ENCODE data around the gene ANKS1A. TPM values are rescaled to one million over a fixed set of nuclear protein-coding genes. Genes with fewer than 3 reads are reported as not detected.

The ANKS1A gene
- polyA plus RNA-seq, 3 donors = 36.4 to 53.5 (median 45.4) TPM

DNA sequence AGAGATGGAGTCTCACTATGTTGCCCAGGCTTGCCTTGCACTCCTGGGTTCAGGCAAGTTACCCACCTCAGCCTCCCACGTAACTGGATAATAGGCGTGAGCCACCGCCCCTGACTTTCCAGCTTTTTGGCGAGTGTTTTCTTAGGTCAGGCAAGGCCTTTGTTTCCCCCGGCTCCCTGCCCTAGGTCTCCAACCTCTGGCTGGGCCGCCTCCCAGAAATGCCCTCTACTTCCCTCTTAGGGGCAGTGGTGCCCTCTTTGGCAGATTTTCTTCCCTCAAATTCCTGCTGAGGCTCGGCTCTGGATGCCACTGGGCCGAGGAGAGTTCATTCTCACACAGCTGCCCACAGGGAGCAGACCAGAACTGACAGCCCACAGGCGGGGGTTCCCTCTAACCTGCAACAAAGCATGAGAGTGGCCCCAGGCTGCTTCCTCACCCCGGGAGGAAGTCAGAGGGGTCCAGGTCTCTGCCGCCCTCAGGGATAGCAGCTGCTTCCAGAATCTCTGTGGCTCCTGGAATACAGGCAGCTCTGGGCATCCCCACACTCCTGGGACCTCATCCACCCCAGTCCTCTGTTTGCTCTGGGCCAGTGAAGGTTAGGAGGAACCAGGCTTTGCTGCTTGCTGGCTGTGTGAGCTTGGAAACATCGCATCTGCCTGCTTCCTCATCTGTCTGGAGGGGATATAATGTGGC, 195.6 kb downstream of the ANKS1A start:
- no peak for DNase-seq (ENCODE audit: extremely low read depth in 1 of 11, low read depth in 9 of 11, low spot score in 4 of 11)

DNA sequence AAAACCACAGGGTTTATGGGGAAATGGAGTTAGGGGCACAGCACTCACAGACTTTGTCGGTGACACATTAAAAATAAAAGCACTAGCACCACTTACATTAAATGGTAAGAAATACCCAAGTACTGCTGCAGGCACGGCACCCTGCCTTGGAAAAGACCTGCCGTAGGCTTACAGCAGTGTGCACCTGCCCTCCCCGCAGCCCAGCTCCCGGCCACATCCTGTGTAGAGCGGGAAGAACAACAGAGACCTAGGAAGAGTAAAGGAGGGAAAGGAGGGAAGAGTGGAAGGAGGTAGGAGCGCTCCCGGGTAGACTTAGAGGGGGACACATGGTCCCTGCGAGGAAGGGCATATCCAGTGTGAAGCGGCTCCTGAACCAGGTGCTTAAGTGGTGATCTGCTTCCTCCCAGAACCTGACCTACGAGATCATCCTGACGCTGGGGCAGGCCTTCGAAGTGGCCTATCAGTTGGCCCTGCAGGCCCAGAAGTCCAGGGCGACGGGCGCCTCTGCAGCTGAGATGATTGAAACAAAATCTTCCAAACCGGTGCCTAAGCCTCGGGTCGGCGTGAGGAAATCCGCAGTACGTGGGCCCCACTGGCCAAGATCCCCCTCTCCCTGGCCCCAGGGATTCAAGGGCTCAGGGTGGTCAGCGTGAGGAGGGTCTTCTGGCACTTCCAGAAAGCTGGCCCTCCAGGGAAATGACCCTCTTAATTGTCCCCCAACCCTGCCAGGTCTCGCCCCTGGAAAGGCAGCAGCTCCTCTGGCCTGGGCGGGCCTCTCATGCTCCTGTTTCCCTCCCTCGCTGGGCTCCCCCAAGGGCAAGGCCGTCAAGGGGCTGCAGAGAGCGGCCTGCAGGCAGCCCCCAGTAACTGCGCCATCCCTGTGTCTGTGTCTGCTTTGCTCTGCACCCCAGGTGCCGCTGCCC, 196.6 kb downstream of the ANKS1A start:
- DNase-seq (ENCODE audit: extremely low read depth in 1 of 11, low read depth in 9 of 11, low spot score in 4 of 11) = no peak

DNA sequence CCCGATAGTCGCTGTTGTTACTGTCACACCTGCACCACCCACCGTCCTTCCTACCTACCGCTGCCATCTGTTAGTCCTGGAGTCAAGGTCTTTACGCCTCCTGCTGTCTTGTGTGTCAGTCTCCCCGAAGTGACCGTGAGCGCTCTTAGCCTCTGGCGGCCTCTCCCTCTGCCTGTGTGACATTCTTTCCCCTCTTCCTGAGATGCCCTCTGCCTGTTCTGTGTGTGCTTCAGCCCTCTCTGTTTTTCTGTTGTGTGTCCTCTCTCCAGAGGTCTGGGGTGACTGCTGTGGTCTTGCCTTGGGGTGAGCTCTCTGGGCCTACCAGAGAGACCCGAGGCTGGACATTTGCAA, 197.2 kb downstream of the ANKS1A start:
- no peak for DNase-seq (ENCODE audit: extremely low read depth in 1 of 11, low read depth in 9 of 11, low spot score in 4 of 11)

DNA sequence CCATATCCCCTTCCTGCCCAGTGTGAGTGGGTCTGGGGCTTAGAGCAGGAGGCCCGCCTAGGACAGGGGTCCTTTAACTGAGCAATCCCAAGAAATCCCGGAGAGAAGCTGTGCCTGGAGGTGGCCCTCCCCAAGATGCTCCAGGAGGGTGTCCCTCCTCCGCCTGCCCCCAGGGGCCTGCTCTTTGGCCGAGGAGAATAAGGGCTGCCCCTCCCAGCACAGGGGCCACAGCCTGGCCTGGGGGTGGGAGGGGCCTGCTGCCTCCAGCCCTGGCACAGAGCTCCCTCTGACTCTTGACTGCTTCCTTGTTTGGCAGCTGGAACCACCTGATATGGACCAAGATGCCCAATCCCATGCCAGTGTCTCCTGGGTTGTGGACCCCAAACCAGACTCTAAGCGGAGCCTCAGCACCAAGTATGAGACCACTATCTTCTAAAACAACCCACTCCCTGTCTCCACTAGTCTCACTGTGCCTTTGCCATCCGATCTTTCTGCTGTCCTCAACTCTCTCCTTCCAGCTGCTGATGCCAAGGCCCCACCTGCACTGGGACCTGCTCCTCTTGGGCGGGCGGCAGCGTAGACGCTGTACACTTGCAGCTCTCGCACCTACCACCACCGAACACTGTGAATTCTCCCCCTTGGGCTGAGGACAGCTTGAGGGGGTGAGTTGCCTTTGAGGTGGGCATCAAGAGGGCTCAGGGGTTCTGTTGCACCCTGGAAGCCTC, 197.7 kb downstream of the ANKS1A start:
- DNase-seq (ENCODE audit: extremely low read depth in 1 of 11, low read depth in 9 of 11, low spot score in 4 of 11) = no peak

DNA sequence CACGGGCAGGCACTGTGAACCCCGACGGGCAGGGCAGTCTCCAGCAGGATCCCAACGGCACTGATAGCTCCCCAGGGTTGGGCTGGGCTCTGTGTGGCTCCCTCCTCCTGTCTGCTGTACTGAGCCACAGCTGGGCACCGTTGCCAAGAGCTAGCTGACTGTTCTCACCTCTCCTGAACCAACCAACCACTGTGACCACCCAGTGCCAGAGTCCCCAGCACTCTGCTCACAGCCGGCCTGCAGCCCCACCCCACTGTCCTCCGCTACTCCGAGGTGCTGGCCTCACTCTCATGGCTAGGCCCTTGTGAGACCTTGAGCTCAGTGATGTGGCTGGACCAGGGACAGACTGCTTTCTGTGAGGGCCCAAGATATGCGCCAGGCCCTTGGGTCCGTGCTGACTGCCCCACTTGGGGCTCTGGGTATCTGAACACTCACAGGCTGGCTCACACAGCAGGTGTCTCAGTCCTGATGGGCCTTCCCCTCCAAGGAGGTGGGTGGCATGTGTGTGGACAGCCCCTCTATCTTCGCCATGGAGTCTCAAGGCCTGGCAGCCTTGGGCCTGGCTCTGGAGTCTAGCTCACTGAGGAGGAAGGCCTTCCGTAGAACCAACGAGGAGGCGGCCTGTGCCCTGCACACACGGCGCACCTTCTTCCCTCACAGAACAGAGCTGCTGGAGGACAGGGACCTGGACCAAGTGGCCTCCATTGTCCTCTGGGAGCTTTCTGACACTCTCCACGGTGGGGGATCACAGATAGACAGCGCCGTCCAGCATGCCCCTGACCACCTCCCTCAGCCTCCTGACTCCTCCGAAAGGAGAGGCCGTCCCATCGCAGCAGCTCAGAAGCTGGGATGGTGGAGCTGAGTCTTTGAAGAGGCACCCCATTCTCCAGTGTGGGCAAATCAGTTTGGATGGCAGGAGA, 198.6 kb downstream of the ANKS1A start:
- no peak for DNase-seq (ENCODE audit: extremely low read depth in 1 of 11, low read depth in 9 of 11, low spot score in 4 of 11)

DNA sequence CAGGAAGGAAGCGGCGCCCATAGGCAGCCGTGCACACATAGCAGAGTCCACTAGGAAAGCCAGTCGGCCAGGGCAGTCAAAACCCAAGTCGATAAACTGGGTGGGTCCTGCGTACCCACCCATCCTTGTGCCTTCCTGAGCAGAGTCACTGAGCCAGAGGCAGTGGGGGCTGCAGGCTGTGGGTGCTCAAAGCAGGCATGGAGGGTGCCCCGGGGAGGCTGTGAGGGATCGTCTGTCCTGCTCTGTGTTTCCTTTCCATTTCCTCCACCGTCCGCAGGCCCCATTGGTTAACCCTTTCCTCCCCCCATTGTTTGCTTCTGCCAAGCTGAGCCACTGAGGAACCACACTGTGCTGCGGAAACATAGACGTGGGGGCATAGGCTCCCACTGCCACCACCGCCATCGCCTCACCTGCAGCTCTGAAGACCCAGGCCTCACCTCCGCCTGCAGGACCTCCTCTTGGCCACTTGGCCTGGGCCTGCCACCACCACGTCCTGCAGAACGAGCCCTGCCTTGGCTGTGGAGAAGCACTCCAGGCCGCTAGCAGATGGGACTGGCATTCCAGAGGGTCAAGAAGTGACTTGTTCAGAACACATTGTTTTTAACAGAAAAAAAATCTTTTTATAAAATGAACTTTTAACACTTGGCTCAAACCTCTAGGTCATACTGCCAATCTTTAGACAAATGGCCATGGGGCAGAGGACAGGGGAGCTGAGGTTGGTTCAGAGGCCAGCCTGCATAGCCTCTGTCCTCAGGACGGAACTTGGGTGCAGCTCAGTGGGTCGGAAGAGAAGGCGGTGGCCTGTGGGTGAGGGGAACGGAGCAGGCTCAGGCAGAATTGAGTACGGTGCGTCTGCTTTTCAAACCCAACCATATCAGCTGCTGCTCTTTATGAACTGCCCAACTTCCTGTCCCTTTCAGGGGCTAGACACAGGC, 199.5 kb downstream of the ANKS1A start:
- no peak for DNase-seq (ENCODE audit: extremely low read depth in 1 of 11, low read depth in 9 of 11, low spot score in 4 of 11)

DNA sequence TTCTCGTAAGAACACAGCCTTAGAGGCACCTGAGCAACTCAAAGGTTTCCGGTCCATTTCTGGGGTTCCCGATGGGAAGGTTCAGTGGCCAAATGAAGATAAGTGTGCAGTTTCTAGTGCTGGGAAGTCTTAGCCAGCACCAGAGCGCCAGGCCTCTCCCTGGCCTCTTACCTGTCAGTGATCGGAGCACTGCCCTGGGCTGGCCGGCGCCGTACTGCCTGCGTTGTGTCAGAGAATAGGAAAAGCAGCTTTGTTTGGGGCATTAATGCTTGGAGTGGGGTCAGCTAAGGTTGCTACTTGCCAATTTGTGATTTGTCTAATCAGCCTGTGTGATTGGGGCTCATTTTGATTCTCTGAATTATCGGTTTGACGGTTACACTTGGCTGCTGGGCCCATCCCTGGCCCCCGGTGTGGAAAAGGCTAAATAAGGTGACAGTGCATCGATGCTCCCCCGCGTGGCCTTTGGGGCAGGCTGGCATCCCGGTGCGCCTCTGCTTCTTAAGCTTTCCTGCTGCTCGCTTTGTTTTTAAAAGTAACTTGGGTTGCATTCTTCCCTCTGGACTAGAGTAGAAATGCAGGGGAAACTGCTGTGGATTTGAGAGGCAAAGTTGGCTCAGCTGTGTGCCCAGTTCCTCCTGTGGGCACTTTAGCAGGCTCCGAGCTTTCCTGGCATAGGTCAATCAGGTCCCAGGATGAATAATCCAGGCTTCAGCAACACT, 200.3 kb downstream of the ANKS1A start:
- no peak for DNase-seq (ENCODE audit: extremely low read depth in 1 of 11, low read depth in 9 of 11, low spot score in 4 of 11)

DNA sequence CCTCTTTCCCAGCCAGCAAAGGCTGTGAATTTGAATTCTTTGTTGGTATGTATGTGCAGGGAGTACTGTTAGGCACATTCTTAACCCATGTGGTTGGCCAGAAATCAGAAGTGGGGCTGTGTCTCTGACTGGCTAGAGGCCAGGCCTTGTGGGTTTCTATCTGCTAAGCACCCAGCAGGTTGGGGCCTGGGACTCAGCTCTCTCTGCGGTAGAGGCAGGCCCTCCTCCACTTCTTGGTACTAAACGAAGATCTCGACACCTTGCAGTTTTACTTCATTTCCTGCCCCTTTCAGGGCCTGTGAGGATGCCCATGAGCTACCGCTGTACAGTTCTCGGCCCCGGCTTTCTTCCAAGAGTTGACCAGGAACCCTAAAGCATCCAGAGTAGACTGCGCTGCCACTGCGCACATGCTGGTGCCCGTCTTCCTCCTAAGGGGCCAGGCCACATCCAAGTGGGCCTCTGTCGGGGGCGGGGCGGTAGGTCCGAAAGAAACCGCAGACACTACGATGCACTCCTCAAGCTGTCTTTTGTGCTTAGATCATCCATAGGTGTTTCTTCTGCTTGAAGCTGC, 201.0 kb downstream of the ANKS1A start:
- no peak for DNase-seq (ENCODE audit: extremely low read depth in 1 of 11, low read depth in 9 of 11, low spot score in 4 of 11)

DNA sequence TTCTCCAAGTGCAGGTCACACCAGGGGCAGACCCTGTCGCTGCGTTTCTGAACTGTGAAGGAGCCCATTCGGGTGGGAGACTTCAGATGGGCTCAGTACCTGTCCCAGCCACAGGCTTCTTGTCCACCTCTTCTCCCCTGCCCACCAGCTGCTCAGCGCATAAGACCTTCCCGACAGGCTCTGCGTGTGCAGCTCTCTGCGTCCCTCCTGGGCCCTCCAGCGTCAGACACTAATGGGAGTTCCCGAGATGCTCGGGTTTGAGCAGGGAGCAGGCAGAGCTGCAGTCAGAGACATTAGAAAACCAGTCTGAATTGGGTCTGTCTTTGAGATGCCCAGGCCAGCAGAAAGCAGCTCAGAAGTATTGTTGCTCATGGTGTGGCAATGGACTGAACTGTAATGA, 201.7 kb downstream of the ANKS1A start:
- DNase-seq (ENCODE audit: extremely low read depth in 1 of 11, low read depth in 9 of 11, low spot score in 4 of 11) = no peak

DNA sequence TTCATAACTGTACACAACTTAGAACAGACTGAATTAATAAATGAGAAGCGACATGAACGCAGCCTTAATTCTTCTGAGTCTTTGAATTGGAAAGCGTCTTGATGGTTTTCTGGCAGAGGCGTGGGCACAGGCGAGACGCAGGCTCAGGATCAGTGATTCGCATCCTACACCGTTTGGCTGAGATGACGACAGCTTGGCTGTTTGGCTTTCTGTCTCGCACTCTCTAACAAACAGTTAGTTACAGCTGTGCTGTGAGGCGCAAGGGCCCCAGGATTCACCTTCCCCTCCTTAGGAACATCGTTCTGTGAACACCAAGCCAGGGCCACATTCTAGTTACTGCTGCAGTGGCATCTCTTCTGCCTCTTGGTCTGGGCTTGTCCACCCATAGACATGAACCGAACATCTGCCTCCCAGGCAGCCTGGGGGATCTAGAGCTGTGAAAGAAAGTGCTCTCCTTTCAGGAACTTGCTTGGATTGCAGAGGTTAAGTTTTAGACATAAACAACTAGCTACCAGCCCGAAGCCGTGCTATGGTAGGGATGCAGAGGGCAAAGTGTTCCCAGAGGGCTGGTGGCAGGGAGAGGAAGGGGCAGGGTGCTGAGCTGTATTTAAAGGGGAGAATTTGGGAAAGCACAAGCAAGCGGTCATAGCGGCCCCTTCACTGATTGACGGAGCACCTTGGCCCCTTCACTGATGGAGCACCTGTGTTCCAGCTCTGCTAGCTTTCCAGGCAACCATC, 202.5 kb downstream of the ANKS1A start:
- no peak for DNase-seq (ENCODE audit: extremely low read depth in 1 of 11, low read depth in 9 of 11, low spot score in 4 of 11)

DNA sequence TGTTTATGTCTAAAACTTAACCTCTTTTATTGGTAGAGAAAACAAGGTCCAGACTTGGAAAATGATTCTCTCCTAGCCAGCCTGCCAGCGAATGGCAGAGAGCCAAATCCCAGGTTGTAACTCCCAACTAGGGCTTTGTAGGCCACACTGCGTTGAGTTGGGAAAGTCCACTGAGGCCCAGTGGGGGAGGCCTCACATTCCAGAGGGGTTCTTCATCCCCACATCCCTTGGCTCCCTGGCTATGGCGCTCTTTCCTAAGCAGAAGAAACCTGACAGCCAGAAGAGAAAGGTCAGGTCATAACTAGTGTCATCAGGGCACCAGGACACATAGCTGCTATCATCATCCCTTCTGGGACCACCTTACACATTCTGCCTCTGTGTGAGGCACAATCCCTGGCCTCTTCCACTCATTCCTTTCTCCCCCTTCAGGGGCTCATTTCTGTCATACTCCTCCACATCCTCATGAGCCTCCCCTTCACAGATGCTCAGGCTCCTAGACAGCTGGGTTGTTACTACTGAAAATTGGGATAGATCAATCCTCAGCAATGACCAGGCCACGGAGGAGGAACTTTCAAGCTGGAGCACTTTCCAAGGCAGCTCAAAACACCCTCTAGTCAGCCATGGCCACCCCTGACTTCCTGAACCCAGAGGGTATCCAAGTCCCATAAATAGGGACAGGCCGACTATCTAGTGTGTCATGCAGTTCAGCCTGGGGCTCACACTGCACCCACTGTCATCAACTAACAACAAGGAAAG, 203.5 kb downstream of the ANKS1A start:
- no peak for DNase-seq (ENCODE audit: extremely low read depth in 1 of 11, low read depth in 9 of 11, low spot score in 4 of 11)

DNA sequence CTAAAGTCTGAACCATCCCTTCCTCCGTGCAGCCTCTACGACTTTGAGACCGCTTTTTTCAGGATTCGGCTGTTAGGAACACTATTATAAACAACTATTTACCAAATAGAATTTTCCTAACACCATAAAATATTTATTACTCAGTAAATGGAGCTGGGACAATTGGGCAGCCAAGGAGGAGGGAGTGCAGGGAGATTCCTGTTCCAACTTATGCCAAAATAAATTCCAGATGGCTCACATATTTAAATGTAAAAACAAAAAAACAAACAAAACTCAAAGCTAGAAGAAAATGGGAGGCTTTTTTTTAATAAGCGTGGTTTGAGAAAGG, 204.0 kb downstream of the ANKS1A start:
- no peak for DNase-seq (ENCODE audit: extremely low read depth in 1 of 11, low read depth in 9 of 11, low spot score in 4 of 11)

DNA sequence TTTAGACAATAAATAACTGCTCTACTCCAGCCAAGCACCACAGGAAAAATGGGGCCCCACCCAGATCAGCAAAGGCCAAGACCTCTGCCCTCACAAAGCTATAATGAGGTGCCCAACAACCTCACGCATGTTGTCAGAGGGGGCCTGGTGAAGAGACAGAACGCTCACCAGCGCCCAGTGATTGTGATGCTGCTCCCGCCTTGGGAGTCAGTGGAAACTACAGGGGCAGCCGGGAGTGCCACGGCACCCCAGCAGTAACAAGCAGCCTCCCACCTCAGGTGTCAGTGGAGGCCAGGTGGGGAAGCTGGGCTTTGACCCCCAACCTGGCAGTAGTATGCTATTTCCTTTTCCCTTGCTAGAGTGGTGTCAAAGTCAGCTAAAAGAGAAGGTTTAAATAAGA, 204.7 kb downstream of the ANKS1A start:
- no peak for DNase-seq (ENCODE audit: extremely low read depth in 1 of 11, low read depth in 9 of 11, low spot score in 4 of 11)

DNA sequence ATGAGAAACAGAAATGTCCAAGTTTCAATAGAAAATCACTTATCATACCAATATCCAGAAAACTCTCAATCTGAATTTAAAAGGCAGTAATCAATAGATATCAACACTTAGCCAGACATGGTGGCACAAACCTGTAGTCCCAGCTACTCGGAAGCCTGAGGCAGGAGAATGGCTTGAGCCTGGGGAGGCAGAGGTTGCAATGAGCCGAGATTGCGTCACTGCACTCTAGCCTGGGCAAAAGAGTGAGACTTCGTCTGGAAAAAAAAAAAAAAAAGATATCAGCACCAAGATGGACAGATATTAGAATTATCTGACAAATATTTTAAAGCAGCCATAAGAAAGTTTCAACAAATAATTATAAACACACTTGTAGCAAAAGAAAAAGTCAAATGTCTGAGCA, 205.1 kb downstream of the ANKS1A start:
- no peak for DNase-seq (ENCODE audit: extremely low read depth in 1 of 11, low read depth in 9 of 11, low spot score in 4 of 11)

DNA sequence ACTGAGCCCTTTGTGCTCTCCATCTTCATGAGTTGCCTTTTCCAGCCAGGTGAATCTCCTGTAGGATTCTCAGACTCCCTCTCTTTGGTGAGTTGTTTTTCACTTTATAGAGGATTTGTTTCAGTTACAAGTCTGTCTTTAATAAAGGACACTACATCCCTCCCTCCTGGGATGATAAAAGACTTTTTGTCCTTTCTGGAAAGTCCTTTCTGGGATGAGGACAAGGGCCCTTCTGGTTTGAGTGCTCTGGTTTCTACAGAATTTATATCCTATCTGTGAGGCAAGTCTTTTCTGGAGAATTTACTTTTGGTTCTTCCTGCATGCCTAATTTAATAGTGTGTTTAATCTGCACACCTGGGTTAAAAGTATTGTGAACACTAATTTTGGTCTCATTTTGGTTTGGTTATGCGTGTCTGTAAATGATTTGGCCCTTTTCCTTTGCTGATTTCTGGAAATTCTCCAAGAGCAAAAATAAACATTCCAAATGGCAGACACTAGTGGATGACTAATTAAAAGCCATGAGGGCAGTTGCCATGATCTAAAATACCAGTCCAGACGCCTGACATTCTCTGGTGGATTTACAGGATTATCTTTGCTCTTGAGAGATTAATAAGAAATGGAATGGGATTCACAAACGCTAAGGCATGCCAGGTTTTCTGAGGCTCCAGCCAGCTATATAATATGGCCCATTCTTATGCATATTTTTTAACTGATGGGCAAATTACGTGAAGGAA, 207.2 kb downstream of the ANKS1A start:
- no peak for DNase-seq (ENCODE audit: extremely low read depth in 1 of 11, low read depth in 9 of 11, low spot score in 4 of 11)
